NCI-H524 (cell line): Measurements from ENCODE around the gene ZMYND12.

Experiments used
- DNase-seq, 2 experiments: peaks; one replicate each; lab custom pipeline; 2025; lab: John Stamatoyannopoulos, UW

Gene ZMYND12

GRCh38 chr1:42439940-42440339, 15.9 kb downstream of the ZMYND12 start:
- DNase-seq = no peak

GRCh38 chr1:42434340-42434739, 21.5 kb downstream of the ZMYND12 start:
- DNase-seq = no peak

GRCh38 chr1:42433369-42433768, 22.5 kb downstream of the ZMYND12 start:
- no peak for DNase-seq

GRCh38 chr1:42432714-42433113, 23.1 kb downstream of the ZMYND12 start:
- DNase-seq = no peak

GRCh38 chr1:42431514-42431913, 24.3 kb downstream of the ZMYND12 start:
- DNase-seq = no peak

GRCh38 chr1:42430286-42431135, 25.3 kb downstream of the ZMYND12 start:
- no peak for DNase-seq

GRCh38 chr1:42429603-42430002, 26.2 kb downstream of the ZMYND12 start:
- DNase-seq = no peak

- DNase-seq = no peak
Measured at GRCh38 chr1:42427240-42427639, 28.6 kb downstream of the ZMYND12 start.

- no peak for DNase-seq
Measured at GRCh38 chr1:42424201-42424600, 31.6 kb downstream of the ZMYND12 start.

GRCh38 chr1:42423681-42424080, 32.1 kb downstream of the ZMYND12 start:
- peak; percentile 43 to 75 for DNase-seq

- DNase-seq = peak; percentile 28 to 77
Measured at GRCh38 chr1:42422737-42423136, 33.1 kb downstream of the ZMYND12 start.

- DNase-seq = peak; percentile 93 to 96
Measured at GRCh38 chr1:42420911-42421585, 34.8 kb downstream of the ZMYND12 start.

GRCh38 chr1:42420121-42420520, 35.7 kb downstream of the ZMYND12 start:
- no peak for DNase-seq

- DNase-seq = peak; percentile 83 to 94
Measured at GRCh38 chr1:42419126-42419821, 36.5 kb downstream of the ZMYND12 start.

GRCh38 chr1:42418516-42418915, 37.3 kb downstream of the ZMYND12 start:
- DNase-seq = no peak

- DNase-seq = no peak
Measured at GRCh38 chr1:42417166-42417565, 38.7 kb downstream of the ZMYND12 start.

- DNase-seq = no peak
Measured at GRCh38 chr1:42414551-42415496, 41.0 kb downstream of the ZMYND12 start.

GRCh38 chr1:42403880-42404400, 51.9 kb downstream of the ZMYND12 start:
- no peak for DNase-seq

- no peak for DNase-seq
Measured at GRCh38 chr1:42399315-42400100, 56.3 kb downstream of the ZMYND12 start.
